ENCODE measurements around the gene FGFRL1. TPM values are rescaled to one million over a fixed set of nuclear protein-coding genes. Genes with fewer than 3 reads are reported as not detected.

Gene FGFRL1
- total and polyA plus RNA-seq, 2 experiments from 2014 or later: 28.1 to 34.0 TPM

- peaks cover 25% of the 10 kb centered on the region for H3K27me3 ChIP-seq
- H3K9me3 ChIP-seq (ENCODE audit: low read depth): no peaks in the 10 kb centered on the region
- no peak for TF ChIP-seq EZH2phosphoT487 (IDR thresholded peaks at IDR 0.05; ENCODE audit: low read depth, severe bottlenecking, unreplicated experiment)
- TF ChIP-seq CTCF (IDR thresholded peaks at IDR 0.05; ENCODE audit: poor library complexity): peak; percentile 5
- TF ChIP-seq EZH2 (IDR thresholded peaks at IDR 0.05; ENCODE audit: borderline replicate concordance): no peak
- peak; percentile 93 for DNase-seq (ENCODE audit: low spot score)
- no peaks in the 10 kb centered on the region for H3K36me3 ChIP-seq (replicated peaks; ENCODE audit: insufficient read depth, low read depth)
- peaks cover 11% of the 10 kb centered on the region for H3K4me1 ChIP-seq (ENCODE audit: insufficient read depth)
- H3K79me2 ChIP-seq: peaks cover 5% of the 10 kb centered on the region
- H4K20me1 ChIP-seq (ENCODE audit: insufficient read depth, poor library complexity, severe bottlenecking): no peaks in the 10 kb centered on the region
- H3K4me3 ChIP-seq: peak overlapping the region; percentile 95
- peak overlapping the region; percentile 88 for H3K27ac ChIP-seq
- no peaks in the 10 kb centered on the region for H3K9me2 ChIP-seq (replicated peaks; ENCODE audit: insufficient read depth)
- 3% methylated on average over 48 of the region's 109 CpGs for WGBS (ENCODE audit: low lambda C conversion rate, missing lambda C conversion rate)
- H2AFZ ChIP-seq: peak overlapping the region; percentile 100
- peak overlapping the region; percentile 100 for H3K4me2 ChIP-seq
These were observed 1.7 kb upstream of the FGFRL1 start for GRCh38 chr4:1009542-1010394.

GRCh38 chr4:1010395-1011021, 918 bp upstream of the FGFRL1 start:
- Histone ChIP-seq H2AFZ (peak overlapping the region; percentile 71), H3K4me1 (ENCODE audit: insufficient read depth) (peaks cover 11% of the 10 kb centered on the region)

GRCh38 chr4:1011666-1012033, 224 bp downstream of the FGFRL1 start:
- H3K4me1 ChIP-seq (ENCODE audit: insufficient read depth): peaks cover 11% of the 10 kb centered on the region
- H3K27me3 ChIP-seq: peaks cover 23% of the 10 kb centered on the region
- H3K9me2 ChIP-seq (replicated peaks; ENCODE audit: insufficient read depth): no peaks in the 10 kb centered on the region
- no peak overlapping the region for H3K4me2 ChIP-seq
- H3K36me3 ChIP-seq (replicated peaks; ENCODE audit: insufficient read depth, low read depth): no peaks in the 10 kb centered on the region
- no peaks in the 10 kb centered on the region for H3K9me3 ChIP-seq (ENCODE audit: low read depth)
- DNase-seq (ENCODE audit: low spot score): no peak
- no CpG with 5 or more reads among the region's 69 CpGs for WGBS (ENCODE audit: low lambda C conversion rate, missing lambda C conversion rate)
- TF ChIP-seq EZH2 (IDR thresholded peaks at IDR 0.05; ENCODE audit: borderline replicate concordance) (no peak), CTCF (IDR thresholded peaks at IDR 0.05; ENCODE audit: poor library complexity) (no peak), EZH2phosphoT487 (IDR thresholded peaks at IDR 0.05; ENCODE audit: low read depth, severe bottlenecking, unreplicated experiment) (no peak)
- H3K79me2 ChIP-seq: peaks cover 9% of the 10 kb centered on the region
- H3K4me3 ChIP-seq: no peak overlapping the region
- no peak overlapping the region for H3K27ac ChIP-seq
- no peaks in the 10 kb centered on the region for H4K20me1 ChIP-seq (ENCODE audit: insufficient read depth, poor library complexity, severe bottlenecking)
- H2AFZ ChIP-seq: no peak overlapping the region

More at GRCh38 chr4:1010395-1011021, 918 bp upstream of the FGFRL1 start:
- 8% methylated on average over 33 of the region's 36 CpGs for WGBS (ENCODE audit: low lambda C conversion rate, missing lambda C conversion rate)
- Histone ChIP-seq H3K4me2 (peak overlapping the region; percentile 100), H3K36me3 (replicated peaks; ENCODE audit: insufficient read depth, low read depth) (no peaks in the 10 kb centered on the region), H3K9me3 (ENCODE audit: low read depth) (no peaks in the 10 kb centered on the region), H3K4me3 (peak overlapping the region; percentile 79), H3K79me2 (peaks cover 5% of the 10 kb centered on the region), H3K9me2 (replicated peaks; ENCODE audit: insufficient read depth) (no peaks in the 10 kb centered on the region), H4K20me1 (ENCODE audit: insufficient read depth, poor library complexity, severe bottlenecking) (no peaks in the 10 kb centered on the region), H3K27ac (peak overlapping the region; percentile 88), H3K27me3 (peaks cover 24% of the 10 kb centered on the region)
- peak; percentile 85 for DNase-seq (ENCODE audit: low spot score)
- TF ChIP-seq CTCF (IDR thresholded peaks at IDR 0.05; ENCODE audit: poor library complexity): no peak
- no peak for TF ChIP-seq EZH2phosphoT487 (IDR thresholded peaks at IDR 0.05; ENCODE audit: low read depth, severe bottlenecking, unreplicated experiment)
- no peak for TF ChIP-seq EZH2 (IDR thresholded peaks at IDR 0.05; ENCODE audit: borderline replicate concordance)
